Natural killer cell (primary cell): Measurements from ENCODE around the gene FOXD2. TPM values are rescaled to one million over a fixed set of nuclear protein-coding genes. Genes with fewer than 3 reads are reported as not detected.
"Not testable (repeated sequence)": the region's sequence is repeated elsewhere in the genome, so short reads cannot be mapped to it uniquely, and the experiment has no call there.

ENCODE experiments used
- ATAC-seq, 3 donors: fragments of 150-1000 bp in 2 of 3; fragments of 200-7000 bp in 1 of 3; cut with Tn5 transposase; 1 replicate in 1 of 3; 2 replicates in 2 of 3; pipeline ENCODE4 v1.10.0; 2021; ENCODE audit warnings: mild to moderate bottlenecking in 2 of 3, moderate library complexity in 2 of 3
- DNase-seq, 2 donors: peaks; one replicate each; pipeline versions ENCODE4 v3.0.0 to v3.0.0-alpha.2; 2013 to 2021; ENCODE audit warnings: mixed read lengths in 1 of 2
- H3K27ac ChIP-seq: one replicate; pipeline ENCODE4 v1.5.1; 2013; ENCODE audit warnings: mild to moderate bottlenecking, low read length
- H3K27me3 ChIP-seq: one replicate; pipeline ENCODE4 v1.6.1; 2013; ENCODE audit warnings: low read length; ENCODE audit not compliant: control insufficient read depth, insufficient read depth
- H3K36me3 ChIP-seq: one replicate; pipeline ENCODE4 v1.6.1; 2013; ENCODE audit warnings: low read length; ENCODE audit not compliant: control insufficient read depth, insufficient read depth
- H3K4me1 ChIP-seq: one replicate; pipeline ENCODE4 v1.6.1; 2013; ENCODE audit warnings: low read length; ENCODE audit not compliant: control insufficient read depth, insufficient read depth
- H3K4me3 ChIP-seq: one replicate; pipeline ENCODE4 v1.5.1; 2013; ENCODE audit warnings: low read length
- H3K9me3 ChIP-seq: one replicate; pipeline ENCODE4 v1.6.1; 2013; ENCODE audit warnings: low read length; ENCODE audit not compliant: control insufficient read depth, insufficient read depth
- H3K27ac Mint-ChIP-seq, 2 donors: one replicate each; pipeline ENCODE4 v1.8.0; 2022; ENCODE audit warnings: mild to moderate bottlenecking in 2 of 2, mixed read lengths in 2 of 2, moderate library complexity in 1 of 2
- H3K27me3 Mint-ChIP-seq, 2 donors: one replicate each; pipeline ENCODE4 v1.8.0; 2022; ENCODE audit warnings: low read depth in 2 of 2, mixed read lengths in 2 of 2
- H3K36me3 Mint-ChIP-seq: one replicate; pipeline ENCODE4 v1.8.0; 2022; ENCODE audit warnings: mixed read lengths
- H3K4me1 Mint-ChIP-seq, 2 donors: one replicate each; pipeline ENCODE4 v1.8.0; 2022; ENCODE audit warnings: mixed read lengths in 2 of 2
- H3K4me3 Mint-ChIP-seq: one replicate; pipeline ENCODE4 v1.8.0; 2022; ENCODE audit warnings: mild to moderate bottlenecking, moderate library complexity, mixed read lengths
- H3K9me3 Mint-ChIP-seq, 2 donors: one replicate each; pipeline ENCODE4 v1.8.0; 2022; ENCODE audit warnings: mixed read lengths in 2 of 2
- WGBS: methylation state at CpG from one replicate; pipeline ENCODE4 v1.1.7; 2013; ENCODE audit warnings: missing lambda C conversion rate; ENCODE audit not compliant: insufficient coverage; 5-methylcytosine and 5-hydroxymethylcytosine counted together
- intact Hi-C: fragments of 100-400 bp; cut with micrococcal nuclease; formaldehyde crosslinking; loops from one replicate; pipeline ENCODE4 v1.14.2; 2022
- total RNA-seq, 4 donors: library from RNA; stranded (reverse); fragments of 120-200 nt in 1 of 4; gene quantifications; one replicate each; pipeline versions ENCODE4 v1.2.3 to v1.2.4, GENCODE V29; 2013 to 2022
- TF ChIP-seq, protein P1 (sequence below): fragments of 200-600 bp; IDR thresholded peaks from one replicate; pipeline ENCODE4 v1.8.0; 2022; ENCODE audit warnings: antibody characterized with exemption

FOXD2 gene
- total RNA-seq, 3 donors from 2014 or later (not counting 1 experiment from before 2014, with no cell fraction given) = 0.49 to 1.4 (median 1.1) TPM

DNA sequence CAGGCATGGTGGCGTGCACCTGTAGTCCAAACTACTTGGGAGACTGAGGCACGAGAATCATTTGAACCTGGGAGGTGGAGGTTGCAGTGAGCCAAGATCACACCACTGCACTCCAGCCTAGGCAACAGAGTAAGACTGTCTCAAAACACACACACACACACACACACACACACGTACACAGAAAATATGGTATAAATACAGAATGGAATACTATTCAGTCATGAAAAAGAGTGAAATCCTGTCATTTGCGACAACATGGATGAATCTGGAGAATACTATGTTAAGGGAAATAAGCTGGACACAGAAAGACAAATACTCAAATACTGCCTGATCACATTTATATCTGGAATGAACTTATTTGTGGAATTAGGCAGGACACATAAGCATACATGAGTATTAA lies 18.4 kb downstream of the FOXD2 start:
- no CpG with 5 or more reads among the region's 4 CpGs for WGBS
- Mint-ChIP-seq H3K9me3 (no peaks in the 10 kb centered on the region), H3K36me3 (no peaks in the 10 kb centered on the region), H3K27me3 (peaks cover 51 to 56% of the 10 kb centered on the region in 2 donors), H3K27ac (no peak overlapping the region), H3K4me3 (no peak overlapping the region), H3K4me1 (no peaks in the 10 kb centered on the region)
- no peaks in the 10 kb centered on the region for H3K4me1 ChIP-seq
- ATAC-seq (no peak), DNase-seq (no peak)
- no peaks in the 10 kb centered on the region for H3K9me3 ChIP-seq
- no peak overlapping the region for H3K4me3 ChIP-seq
- peaks cover 18% of the 10 kb centered on the region for H3K27me3 ChIP-seq
- TF ChIP-seq, protein P1, sequence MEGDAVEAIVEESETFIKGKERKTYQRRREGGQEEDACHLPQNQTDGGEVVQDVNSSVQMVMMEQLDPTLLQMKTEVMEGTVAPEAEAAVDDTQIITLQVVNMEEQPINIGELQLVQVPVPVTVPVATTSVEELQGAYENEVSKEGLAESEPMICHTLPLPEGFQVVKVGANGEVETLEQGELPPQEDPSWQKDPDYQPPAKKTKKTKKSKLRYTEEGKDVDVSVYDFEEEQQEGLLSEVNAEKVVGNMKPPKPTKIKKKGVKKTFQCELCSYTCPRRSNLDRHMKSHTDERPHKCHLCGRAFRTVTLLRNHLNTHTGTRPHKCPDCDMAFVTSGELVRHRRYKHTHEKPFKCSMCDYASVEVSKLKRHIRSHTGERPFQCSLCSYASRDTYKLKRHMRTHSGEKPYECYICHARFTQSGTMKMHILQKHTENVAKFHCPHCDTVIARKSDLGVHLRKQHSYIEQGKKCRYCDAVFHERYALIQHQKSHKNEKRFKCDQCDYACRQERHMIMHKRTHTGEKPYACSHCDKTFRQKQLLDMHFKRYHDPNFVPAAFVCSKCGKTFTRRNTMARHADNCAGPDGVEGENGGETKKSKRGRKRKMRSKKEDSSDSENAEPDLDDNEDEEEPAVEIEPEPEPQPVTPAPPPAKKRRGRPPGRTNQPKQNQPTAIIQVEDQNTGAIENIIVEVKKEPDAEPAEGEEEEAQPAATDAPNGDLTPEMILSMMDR = no peak
- no peak overlapping the region for H3K27ac ChIP-seq
- intact Hi-C loops = no loop called here
- no peaks in the 10 kb centered on the region for H3K36me3 ChIP-seq

DNA sequence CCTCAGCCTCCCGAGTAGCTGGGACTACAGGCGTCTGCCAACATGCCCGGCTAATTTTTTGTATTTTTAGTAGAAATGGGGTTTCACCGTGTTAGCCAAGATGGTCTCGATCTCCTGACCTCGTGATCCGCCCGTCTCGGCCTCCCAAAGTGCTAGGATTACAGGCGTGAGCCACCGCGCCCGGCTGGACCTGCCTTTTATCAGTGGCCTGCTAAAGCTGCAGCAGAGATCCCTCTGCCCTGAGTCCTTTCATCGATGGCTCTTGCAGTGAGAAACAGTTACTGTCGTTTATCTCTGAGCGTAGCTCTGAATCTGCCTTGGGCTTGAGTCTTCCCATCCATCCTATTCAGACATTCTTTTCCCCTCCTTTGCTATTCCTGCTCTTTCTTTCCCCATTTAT lies 19.7 kb downstream of the FOXD2 start:
- H3K27me3 Mint-ChIP-seq = peaks cover 45 to 56% of the 10 kb centered on the region in 2 donors
- intact Hi-C loops, H3K27ac Mint-ChIP-seq: not testable (repeated sequence)

DNA sequence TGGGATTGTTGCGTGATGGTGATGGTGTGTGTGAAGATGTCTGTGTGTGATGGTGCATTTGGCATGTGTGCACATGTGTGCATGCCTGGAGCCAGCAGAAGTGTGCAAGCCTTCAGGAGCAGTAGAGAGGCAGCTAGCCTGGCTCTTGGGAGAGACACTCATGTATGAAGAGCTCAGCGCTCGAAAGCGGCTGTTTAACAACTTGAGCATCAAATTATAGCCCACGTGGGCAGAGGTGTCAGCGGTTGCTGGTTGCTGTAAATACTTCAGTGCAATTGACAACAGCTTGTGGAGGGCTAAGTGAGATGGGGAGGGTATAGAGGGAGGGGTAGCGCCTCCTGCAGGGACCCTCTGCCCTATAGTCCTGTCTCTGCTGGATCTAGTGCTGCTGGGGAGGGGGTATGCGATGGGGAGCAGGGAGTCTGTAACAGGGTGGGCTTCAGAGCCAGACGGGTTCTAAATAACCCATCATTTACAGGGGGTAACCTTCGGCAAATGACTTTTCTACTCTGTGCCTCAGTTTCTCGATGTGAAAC lies 21.5 kb downstream of the FOXD2 start:
- peaks cover 46 to 59% of the 10 kb centered on the region in 2 donors for H3K27me3 Mint-ChIP-seq
- ATAC-seq (no peak), DNase-seq (no peak)
- peaks cover 21% of the 10 kb centered on the region for H3K27me3 ChIP-seq
- intact Hi-C loops = no loop called here
- H3K4me1 ChIP-seq = no peaks in the 10 kb centered on the region
- 21% methylated on average over 11 of the region's 11 CpGs for WGBS
- no peak overlapping the region for H3K27ac Mint-ChIP-seq
- no peaks in the 10 kb centered on the region for H3K36me3 ChIP-seq
- no peaks in the 10 kb centered on the region for H3K4me1 Mint-ChIP-seq
- no peaks in the 10 kb centered on the region for H3K9me3 Mint-ChIP-seq
- no peak overlapping the region for H3K27ac ChIP-seq
- no peak overlapping the region for H3K4me3 Mint-ChIP-seq
- H3K4me3 ChIP-seq = no peak overlapping the region
- no peaks in the 10 kb centered on the region for H3K36me3 Mint-ChIP-seq
- H3K9me3 ChIP-seq = no peaks in the 10 kb centered on the region
- TF ChIP-seq, protein P1 = no peak

More for the DNA sequence above, 19.7 kb downstream of the FOXD2 start:
- not testable (repeated sequence) for DNase-seq, H3K9me3 Mint-ChIP-seq, ATAC-seq, H3K4me1 ChIP-seq, H3K27ac ChIP-seq, H3K4me1 Mint-ChIP-seq, H3K9me3 ChIP-seq, H3K4me3 ChIP-seq, H3K36me3 ChIP-seq, H3K4me3 Mint-ChIP-seq, H3K36me3 Mint-ChIP-seq
- peaks cover 16% of the 10 kb centered on the region for H3K27me3 ChIP-seq
- WGBS = 90% methylated on average over 12 of the region's 16 CpGs

DNA sequence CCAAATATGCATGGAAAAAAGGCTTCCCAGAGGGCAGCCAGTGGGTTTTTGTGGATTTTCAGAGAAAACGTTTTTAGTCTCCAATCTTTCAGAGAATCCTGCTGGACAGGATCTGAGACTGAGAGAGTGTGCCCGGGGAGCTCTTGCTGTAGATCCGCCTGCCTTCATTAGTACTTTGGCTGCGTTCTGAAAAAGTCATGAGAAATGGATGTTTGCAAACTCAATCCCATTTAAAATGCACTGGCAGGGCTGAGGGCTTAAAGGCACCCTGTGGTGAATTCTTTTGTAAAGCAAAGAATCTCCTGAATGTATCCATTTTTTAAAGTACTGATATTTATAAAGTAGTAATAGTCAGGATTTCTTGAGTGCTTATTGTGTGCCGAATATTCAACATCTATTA lies 22.2 kb downstream of the FOXD2 start:
- no peak overlapping the region for H3K27ac ChIP-seq
- H3K36me3 ChIP-seq = no peaks in the 10 kb centered on the region
- Mint-ChIP-seq H3K4me3 (no peak overlapping the region), H3K9me3 (no peaks in the 10 kb centered on the region), H3K4me1 (no peaks in the 10 kb centered on the region), H3K36me3 (no peaks in the 10 kb centered on the region), H3K27ac (no peak overlapping the region), H3K27me3 (peaks cover 43 to 55% of the 10 kb centered on the region in 2 donors)
- DNase-seq = no peak
- no peaks in the 10 kb centered on the region for H3K4me1 ChIP-seq
- H3K27me3 ChIP-seq = peaks cover 21% of the 10 kb centered on the region
- H3K9me3 ChIP-seq = no peaks in the 10 kb centered on the region
- 15% methylated on average over 4 of the region's 5 CpGs for WGBS
- intact Hi-C loops = no loop called here
- H3K4me3 ChIP-seq = no peak overlapping the region
- ATAC-seq = no peak
- TF ChIP-seq, protein P1 = no peak
